GM21526 (cell line): ENCODE results near the gene ACD.

Source experiments
- ATAC-seq: cut with Tn5 transposase; IDR thresholded peaks from one replicate; pipeline ENCODE4 v1.9.1; 2021; ENCODE audit warnings: moderate library complexity; ENCODE audit not compliant: unreplicated experiment, low FRiP score

ACD gene

DNA sequence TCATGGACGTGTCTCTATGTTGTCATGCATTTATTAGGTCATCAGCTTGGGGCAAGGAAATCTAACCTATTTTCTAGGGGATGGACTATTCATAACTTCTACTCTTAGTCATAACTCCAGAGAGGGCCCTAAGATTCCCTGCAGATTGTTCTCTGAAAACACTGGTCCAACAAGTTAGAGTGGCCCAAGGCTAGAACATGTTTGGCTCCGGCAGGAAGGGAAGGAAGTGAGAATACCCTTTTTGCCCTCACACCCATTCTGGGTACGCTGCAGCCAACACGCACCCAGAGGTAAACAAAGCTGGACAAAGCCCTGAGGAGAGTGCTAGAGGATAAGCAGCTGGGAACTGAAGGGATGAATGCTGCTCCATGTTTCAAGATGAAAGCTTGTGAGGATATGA, 16.5 kb upstream of the ACD start:
- ATAC-seq, result no peak

DNA sequence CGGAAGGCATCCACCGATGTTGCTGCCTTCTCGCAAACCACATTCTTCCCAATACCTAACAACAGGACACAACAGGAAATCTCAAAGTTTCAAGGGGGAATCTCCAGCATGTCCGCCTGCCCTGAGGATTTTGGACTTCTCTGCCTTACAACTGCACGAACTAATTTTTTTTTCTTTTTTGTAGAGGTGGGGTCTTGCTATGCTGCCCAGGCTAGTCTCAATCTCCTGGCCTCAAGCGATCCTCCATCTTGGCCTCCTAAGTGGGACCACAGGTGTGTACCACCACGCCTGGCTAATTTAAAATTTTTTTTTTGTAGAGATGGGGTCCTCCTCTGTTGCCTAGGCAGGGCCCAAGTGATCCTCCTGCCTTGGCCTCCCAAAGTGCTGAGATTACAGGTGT, 15.9 kb upstream of the ACD start:
- no peak for ATAC-seq

DNA sequence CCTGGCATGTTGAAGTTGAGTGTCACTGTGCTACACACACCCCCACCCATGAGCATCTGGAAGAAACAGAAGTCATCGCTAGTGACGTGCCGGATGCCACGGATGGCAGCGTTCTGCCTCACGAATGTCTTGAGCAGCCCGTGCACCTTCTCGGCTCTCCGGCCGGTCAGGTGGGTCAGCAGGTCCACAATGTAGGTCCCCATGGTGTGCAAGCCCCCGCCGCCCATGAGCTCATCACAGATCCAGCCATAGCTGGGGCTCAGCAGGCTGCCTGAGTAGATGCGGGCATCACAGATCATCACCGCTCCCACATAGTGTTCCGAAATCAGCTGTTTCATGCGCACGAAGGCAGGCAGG, 15.5 kb upstream of the ACD start:
- no peak for ATAC-seq

DNA sequence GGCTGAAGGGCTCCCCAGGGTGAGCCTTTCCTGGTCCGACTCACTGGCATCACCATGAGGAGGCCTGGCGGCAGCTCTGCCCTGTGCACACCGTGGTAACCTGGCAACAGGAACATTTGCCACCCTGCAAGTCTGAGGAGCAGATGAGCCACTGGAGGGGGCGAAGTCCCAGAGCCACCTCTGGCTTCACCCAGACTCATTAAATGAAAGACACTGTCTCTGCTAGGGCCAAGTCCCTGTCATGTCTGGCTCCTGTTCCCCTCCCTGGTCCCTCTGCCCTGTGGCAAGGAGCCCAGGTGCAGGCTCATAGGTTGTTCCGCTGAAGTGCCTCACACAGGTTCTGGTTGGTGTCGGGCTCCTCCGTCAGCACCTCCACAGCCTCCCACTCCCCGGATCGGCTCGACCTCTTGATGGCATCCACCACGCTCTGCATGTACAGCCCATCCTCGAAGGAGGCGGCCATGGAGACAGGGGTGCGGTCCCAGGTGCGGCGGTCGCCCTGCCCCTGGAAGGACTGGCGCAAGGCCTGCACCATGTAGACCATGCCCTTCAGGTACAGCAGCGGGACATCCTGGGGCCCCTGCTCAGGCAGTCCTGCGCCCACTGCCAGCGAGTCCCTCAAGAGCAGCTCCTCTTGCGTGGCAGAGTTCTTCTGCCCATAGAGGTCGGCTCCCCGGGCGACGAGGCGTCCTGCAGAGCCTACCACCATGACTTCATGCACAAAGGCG, 15.0 kb upstream of the ACD start:
- ATAC-seq, result no peak

DNA sequence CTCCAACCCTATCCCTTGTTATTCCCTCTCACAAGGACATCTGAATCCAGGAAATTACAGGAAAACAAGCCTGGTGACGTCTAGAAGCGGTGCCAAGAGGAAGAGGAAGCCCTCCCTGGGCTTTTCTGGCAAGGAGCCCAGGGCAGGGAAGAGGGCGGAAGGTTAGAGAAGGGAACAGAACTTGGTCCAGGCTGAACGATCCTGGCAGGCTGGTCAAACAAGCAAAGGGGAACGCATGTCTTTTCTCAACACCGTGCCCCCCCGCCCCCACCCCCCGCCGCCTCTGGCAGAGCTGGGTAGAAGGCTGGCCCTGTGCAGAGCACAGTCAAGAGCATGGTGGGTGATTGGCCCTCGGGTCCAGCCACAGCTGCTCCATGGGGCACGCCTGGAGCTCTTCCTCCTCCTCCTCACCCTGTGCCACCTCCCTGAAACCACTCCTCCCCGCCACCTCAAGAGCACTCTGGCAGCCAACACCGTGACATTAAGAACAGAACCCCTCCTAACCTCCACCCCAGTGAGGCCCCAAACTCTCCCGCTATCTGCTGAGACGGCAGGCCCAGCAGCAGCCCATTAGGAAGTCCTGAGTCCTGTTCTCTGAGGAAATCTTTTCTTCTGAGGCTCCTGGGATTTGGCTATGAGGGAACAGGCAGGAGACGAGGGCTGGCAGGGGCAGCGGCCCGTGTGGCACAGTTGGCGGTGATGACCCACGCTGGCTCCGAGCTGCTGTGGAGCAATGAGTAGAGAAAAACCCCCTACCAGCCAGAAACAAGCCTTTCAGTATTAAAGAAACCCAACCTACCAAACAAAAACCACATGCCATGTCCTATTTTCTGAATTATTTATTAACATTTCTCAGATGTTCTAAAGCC, 13.9 kb upstream of the ACD start:
- ATAC-seq, result no peak

DNA sequence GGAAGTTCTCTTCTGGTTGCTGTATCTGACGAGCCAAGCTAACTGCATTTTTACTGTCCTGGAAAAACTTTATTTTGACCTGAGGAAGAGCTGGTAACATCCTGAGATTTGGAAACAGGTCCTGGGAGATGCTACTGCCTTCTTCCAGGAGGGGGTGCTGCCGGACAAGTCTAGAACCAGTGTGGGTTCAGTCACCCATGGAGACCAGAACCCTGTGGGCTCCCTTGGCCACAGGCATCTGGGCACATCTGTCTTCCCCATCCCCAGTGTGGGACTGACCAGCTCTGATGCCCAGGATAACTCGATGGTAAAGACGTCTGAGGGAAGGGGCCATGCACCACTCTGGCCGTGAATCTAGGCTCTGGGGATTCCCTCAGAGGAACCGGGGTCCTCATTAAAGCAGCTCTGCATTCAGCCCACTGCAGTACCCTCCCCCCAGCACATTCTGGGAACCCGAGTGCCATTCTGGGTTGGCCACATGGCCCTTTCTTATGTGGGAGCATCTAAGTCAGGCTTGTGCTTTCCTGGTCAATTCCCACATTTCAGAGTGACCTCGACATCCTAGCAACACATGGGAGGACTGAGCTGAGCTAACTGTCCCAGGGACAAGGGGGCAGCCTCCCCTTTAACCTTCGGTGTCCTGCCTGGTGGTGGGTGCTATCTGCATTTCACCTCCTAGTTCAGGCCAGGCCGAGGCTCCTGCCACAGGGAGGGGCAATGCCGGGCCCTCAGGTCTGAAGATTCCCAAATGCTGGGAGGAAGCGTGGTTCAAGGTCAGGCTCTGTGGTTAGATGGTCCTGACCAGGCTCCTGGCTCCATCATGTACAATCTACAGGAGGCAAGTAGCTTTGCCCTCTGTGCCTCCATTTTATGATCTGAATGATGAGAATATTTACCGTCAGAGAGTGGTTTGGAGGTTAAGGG, 12.9 kb upstream of the ACD start:
- no peak for ATAC-seq

DNA sequence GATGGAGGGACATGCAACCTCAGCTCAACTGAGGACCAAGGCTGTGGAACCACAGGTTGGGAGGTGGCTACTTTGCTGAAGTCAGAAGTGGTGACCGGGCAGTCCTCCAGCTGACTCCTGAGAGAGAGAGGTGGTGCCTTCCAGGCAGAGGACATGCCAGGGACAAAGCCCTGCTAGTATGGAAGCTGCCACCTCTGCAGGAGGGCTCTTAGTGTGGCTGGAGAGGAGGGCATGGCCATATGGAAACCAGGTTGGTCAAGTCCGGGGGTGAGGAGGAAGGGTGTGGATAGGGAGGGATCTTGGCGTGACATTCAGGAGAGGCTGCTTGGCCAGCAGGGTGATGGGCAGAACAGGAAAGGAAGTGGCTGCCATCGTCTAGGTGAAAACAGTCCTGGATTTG, 12.2 kb upstream of the ACD start:
- ATAC-seq, result no peak

DNA sequence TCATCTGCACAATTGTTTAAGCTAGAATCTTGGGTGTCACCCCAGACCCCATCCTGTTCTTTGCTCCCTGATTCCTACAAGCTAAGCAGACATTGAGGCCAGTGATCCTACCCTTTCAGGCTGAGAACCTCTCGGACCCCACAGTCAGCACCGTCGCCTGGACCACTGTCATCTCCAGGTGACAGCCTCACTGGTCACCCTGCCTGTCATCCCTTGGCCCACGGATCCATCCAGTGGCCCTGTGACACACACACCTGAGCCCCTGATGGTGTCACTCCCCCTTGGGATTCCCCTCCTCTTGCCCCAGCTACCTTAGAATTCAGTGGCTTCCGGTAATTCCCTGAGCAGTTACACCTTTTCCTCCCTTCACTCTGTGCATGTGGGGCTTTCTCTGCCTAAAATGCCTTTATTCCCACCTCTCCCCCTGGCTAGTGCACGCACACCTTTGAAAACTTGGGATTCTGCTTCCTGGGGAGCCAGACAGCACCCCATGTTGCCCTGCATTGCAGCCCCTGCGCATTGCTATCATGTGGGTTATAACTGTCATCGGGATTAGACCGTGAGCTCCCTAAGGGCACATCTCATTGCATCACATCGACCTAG, 9.5 kb upstream of the ACD start:
- no peak for ATAC-seq

DNA sequence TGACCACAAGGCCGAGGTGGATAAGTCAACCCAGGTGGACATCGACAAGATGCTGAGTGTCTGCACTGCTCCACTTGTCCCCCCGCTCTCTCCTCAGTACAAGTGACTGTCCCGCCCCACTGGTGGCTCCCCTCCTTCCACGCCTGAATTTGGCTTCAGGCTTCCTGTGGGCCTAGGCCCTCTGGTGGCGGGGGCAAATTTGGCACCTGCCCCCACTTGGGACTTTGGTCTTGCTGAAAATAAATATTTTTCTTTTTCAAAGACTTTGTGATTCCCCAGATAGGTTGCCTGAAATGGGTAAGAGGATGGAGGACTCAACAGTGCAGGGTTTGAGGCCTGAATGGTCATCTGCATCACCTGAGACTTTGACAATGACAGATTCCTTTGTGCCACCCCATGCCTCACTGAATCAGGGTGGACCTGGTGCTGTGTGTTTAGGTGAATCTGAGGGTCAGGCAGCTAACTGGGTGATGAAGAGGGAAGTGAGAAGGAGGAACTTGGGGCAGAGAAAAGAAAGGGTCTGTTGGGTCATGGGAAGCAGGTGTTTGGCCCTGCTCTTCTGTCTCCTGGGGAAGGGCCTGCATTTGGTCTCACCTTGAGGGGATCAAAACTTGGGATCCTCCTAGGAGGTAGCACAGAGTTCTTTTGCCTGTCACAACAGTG, 8.6 kb upstream of the ACD start:
- ATAC-seq, result no peak

DNA sequence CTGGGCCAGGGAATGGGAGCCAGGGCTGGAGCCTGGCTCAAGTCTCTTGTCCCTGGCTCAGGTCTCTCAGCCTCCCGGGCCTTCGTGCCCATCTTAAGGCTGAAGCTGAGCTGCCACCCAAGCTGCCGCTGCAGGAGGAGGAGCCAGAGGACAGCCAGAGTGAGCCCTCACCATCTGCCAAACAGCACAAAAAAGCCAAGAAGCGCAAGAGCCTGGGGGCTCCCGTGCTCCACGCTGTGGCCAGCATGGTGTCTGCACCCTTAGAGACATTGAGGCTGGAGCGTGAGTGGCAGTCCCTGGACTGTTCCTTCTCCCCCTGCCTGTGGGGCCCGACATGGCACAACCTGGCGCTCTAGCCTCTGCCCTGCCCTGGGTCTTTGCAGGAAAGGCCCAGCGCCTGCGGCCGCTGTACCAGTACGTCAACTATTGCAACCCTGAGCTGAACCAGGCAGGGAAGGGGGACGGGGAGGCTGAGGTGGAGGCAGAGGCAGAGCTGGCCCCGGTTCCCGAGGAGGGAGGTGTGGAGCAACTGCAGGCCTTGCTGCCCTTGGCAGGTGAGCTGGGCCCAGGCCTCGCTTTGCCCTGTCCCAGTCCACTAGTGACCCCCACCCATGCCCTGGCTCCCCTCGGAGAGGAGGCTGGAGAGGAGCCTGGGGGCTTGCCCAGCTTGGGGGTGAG, 7.9 kb upstream of the ACD start:
- ATAC-seq, result peak; percentile 69

DNA sequence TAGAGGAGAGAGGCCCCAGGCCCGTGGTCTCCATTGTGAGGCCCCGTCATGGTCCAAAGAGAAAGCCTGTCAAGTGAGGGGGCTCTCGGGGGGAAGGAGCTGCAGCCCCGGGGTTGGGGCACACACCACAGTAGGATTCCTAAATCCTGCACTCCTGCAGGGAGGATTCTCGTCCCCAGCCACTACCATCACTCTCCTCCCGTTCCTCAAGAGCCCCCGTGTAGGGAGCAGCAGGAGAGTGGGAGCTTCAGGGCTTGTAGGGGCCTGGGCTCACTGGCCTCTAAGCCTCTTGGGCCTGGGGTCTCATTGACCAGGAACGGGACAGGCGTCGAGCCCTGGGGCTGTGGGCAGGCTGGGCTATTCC, 7.4 kb upstream of the ACD start:
- no peak for ATAC-seq

DNA sequence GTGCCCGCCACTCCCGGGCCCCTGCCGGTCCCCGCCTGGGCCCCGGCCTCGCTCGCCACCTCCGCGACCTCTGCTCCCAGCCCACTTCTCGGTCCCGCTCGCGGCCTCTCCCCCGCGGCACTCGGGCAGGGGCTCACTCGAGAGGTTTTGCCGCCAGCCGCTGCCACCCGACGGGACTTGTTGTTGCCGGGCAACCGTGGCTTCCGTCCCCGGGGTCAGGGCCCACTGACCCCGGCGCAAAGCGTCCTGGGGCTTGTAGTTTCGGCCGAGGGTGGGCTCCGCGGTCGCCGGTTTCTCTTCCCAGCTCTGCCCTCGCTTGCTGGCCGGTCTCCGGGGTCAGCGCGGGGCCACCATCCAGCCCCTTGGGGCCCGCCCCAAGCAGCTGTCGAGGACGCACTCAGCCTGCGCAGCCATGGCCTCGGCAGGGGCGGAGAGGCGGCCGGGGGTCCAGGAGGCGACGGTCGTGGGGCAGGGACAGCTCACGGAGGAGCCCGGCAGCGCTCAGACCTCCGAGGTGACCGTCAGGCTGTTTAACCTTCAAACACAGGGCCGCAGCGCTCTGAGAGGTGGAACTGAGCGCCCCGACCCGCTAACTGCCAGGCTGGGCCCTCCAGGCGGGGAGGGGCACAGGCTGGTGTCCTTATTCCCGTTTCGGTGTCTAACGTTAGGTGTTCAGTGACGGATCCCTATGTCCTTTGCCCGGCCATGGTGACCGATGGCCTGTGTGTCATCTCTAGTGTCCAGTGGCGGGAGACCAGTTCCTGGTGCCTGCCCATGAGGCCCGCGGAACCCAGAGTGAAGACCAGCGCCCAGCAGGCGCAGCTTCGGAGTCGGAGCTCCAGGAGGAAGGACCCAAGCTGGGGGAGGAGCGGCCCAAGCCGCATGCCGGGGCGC, 6.7 kb upstream of the ACD start, which contains the start of the genes C16orf86 and ENKD1:
Gene C16orf86, plus strand, starts transcription at position 256 of the 894 bp plus-strand sequence. Its CDS starts 157 bp downstream, at position 413.
Gene ENKD1, minus strand, starts transcription at position 192 of the 894 bp plus-strand sequence. CDS start 308 bp downstream, outside the sequence.
- no peak for ATAC-seq

DNA sequence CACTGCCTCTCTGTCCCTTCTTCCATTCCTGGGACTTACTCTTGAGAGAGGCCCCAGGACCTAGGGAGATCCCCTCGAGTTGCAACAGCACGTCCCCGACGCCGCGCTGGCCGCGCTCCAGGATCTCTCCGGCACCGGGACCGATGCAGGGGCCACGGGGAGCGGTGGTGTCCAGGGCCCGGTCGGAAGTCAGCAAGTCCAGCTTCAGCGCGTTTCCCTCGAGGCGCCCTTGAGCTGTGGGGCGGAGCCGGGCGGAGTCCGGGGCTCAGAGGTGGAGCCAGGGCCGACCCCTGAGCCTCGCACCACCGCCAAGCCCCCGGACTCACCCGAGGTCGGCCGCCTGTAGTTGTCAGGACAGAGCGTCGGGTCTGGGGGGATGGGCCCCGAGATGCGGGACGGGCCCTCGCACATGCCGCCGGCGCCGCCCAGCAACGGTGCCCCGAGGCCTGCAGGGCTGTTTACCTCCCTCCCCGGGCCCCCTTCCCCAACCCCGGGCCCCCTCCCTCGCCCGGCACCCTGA, 6.0 kb upstream of the ACD start:
- ATAC-seq, result no peak

DNA sequence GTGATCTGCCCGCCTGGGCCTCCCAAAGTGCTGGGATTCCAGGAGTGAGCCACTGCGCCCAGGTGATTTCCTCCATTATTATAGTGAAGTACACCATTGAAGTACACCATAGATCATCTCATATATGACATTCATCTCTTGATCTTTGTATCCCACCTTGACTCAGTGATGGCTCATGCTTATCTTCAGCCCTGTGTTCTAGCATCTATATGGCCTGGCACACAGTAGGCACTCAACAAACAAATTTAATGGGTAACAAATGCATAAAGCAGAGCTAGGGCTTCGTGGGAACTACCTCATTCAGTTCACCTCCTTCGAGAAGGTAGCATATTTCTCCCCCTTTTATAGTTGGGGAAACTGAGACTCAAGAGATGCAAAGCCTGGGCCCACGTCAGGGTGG, 5.5 kb upstream of the ACD start:
- ATAC-seq, result no peak

DNA sequence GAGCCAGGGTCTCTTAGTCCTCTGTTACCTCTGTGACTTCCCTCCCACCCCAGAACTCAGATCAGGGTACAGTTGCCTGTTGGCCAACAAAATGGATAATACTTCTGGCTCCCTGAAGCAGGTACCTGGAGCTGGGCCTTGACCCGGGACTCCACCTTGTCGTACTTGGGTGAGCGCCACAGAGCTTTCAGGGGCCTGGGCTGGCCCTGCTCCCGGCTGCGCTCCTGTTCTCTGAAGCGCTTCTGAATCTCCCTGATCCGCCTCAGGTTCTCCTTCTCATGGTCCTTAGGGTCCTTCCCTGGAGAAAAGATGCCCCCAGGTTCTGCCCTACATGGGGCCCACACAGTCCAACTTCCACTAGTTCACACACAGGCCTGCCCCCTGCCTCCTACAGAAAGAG, 4.8 kb upstream of the ACD start:
- ATAC-seq, result no peak

DNA sequence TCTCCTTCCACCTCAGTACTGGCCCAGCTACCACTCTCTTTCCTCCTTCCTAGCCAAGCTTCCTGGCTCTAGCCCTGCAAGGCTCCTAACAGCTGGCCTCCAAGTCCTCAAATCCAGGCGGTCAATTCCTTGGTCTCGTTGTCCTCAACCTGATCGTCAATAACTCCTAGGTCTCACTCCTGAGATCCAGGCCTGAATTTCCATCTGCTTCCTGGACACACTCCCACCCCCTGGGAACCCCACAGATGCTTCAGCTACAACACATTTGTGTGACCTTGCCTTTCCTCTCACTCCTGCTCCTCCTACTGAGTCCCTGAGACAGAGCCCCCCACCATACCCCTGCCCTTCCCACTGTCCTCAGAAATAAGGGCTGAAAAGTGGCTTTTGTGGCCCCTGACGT, 4.2 kb upstream of the ACD start:
- no peak for ATAC-seq

DNA sequence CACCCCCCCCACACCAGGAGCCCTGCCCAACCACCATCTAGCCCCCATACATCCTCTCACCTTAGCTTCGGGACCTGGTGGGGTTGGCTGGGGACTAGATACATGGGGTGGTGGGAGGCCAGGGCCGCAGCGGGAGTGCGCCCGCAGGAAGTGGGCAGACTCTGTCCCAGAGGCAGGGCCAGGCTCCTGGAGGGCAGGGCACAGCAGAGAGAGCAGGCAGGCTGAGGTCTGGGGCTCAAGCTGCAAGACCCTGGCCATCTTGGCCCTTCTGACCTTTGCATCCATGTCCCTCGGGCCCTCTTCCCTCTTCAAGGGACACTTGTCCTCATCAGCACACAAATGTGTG, 3.8 kb upstream of the ACD start:
- ATAC-seq, result no peak

DNA sequence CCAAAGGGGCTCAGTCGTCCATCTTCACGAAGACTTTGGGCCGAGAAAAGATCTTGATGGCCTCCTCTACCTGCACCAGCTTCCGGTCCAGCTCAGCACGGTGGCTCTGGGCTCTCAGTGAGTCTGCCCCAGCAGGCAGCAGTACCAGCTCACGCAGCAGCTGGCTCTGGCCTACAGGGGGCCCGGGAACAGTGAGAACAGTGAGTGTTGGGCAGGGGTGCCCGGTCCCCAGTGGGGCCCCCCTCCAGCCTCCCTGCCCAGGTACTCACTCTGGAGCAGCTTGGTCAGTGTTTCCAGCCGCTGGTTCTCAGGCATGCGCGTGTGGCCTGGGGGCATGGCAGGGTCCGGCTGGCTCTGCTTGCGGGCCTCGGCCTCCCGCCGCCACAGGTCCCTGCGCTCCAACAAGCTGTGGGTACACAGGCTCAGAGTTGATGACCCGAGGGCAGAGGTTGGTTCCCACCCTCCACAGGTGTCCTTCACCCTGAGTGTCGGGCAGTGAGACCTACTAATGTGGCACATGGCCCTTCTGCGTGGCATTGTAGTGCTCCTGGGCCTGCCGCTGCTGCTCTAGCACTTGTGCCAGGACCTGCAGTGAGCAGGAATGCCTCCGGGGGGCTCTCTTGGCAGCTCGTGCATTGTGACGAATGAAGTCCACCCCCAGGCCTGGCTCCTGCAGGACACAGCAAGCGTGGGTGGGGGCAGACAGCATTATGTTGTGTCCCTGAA, 3.3 kb upstream of the ACD start:
- ATAC-seq, result no peak
